HCT116 (cell line): Measurements from ENCODE around the gene IST1.

Source experiments
- POLR2A ChIP-seq: IDR thresholded peaks from 2 replicates; pipeline ENCODE4 v1.7.0; 2011; ENCODE audit warnings: borderline replicate concordance; ENCODE audit not compliant: insufficient read depth, insufficient read length; ENCODE audit errors: extremely low read depth
- TCF7L2 ChIP-seq: IDR thresholded peaks from 2 replicates; pipeline ENCODE4 v1.7.0; 2011; ENCODE audit warnings: borderline replicate concordance, inconsistent platforms; ENCODE audit not compliant: insufficient read depth, insufficient read length; ENCODE audit errors: extremely low read depth
- ZNF274 ChIP-seq: fragments of 200-500 bp; sonication (Bioruptor generic); IDR thresholded peaks from 2 replicates; pipeline ENCODE4 v1.6.1; 2014; ENCODE audit warnings: mild to moderate bottlenecking, low read depth, low read length, inconsistent platforms
- TF ChIP-seq, protein P1 (sequence below), 3 experiments: fragments of 200-600 bp in 1 of 3; sonication (generic) in 1 of 3; IDR thresholded peaks in 2 of 3; conservative IDR thresholded peaks in 1 of 3; 2 replicates each; pipeline ENCODE4 v1.5.1; 2012 to 2017; ENCODE audit warnings: low read depth in 2 of 3, low read length in 2 of 3, antibody characterized with exemption in 1 of 3, borderline replicate concordance in 1 of 3, control low read depth in 1 of 3, mild to moderate bottlenecking in 1 of 3, mixed read lengths in 1 of 3, mixed run types in 1 of 3, moderate library complexity in 1 of 3; ENCODE audit not compliant: insufficient read depth in 1 of 3

DNA sequence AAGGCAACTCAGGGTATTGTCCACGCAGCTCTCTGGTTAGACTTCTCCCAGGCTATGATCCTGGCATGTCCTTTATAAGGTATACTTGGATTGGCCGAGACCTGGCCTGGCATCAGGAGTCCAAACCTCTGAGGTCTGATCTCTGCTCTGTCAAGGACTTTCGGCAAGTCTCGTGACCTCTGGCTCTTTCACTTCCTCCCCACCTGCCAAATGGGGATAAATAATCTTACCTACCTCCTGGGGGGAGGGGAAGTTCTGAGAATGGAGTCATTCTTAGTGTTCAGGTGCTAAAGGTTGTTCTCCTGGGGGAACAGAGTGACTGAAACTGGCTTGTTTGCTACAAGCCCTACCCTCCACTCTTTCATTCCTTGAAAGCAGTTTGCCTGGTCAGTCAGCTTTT lies 41.9 kb upstream of the IST1 start:
- no peak for TF ChIP-seq ZNF274
- TF ChIP-seq TCF7L2 = no peak
- TF ChIP-seq POLR2A = no peak
- TF ChIP-seq, protein P1, sequence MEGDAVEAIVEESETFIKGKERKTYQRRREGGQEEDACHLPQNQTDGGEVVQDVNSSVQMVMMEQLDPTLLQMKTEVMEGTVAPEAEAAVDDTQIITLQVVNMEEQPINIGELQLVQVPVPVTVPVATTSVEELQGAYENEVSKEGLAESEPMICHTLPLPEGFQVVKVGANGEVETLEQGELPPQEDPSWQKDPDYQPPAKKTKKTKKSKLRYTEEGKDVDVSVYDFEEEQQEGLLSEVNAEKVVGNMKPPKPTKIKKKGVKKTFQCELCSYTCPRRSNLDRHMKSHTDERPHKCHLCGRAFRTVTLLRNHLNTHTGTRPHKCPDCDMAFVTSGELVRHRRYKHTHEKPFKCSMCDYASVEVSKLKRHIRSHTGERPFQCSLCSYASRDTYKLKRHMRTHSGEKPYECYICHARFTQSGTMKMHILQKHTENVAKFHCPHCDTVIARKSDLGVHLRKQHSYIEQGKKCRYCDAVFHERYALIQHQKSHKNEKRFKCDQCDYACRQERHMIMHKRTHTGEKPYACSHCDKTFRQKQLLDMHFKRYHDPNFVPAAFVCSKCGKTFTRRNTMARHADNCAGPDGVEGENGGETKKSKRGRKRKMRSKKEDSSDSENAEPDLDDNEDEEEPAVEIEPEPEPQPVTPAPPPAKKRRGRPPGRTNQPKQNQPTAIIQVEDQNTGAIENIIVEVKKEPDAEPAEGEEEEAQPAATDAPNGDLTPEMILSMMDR (IDR thresholded peaks at IDR 0.05 in 2 of 3, conservative IDR thresholded peaks at IDR 0.05 in 1 of 3; ENCODE audit: borderline replicate concordance in 1 of 3, insufficient read depth in 1 of 3, low read depth in 2 of 3, low read length in 2 of 3) = no peak
